ENCODE data around the gene CDK3. TPM values are rescaled to one million over a fixed set of nuclear protein-coding genes. Genes with fewer than 3 reads are reported as not detected.

CDK3 gene
- total RNA-seq, 1 experiment from 2014 or later, result 11.9 TPM

DNA sequence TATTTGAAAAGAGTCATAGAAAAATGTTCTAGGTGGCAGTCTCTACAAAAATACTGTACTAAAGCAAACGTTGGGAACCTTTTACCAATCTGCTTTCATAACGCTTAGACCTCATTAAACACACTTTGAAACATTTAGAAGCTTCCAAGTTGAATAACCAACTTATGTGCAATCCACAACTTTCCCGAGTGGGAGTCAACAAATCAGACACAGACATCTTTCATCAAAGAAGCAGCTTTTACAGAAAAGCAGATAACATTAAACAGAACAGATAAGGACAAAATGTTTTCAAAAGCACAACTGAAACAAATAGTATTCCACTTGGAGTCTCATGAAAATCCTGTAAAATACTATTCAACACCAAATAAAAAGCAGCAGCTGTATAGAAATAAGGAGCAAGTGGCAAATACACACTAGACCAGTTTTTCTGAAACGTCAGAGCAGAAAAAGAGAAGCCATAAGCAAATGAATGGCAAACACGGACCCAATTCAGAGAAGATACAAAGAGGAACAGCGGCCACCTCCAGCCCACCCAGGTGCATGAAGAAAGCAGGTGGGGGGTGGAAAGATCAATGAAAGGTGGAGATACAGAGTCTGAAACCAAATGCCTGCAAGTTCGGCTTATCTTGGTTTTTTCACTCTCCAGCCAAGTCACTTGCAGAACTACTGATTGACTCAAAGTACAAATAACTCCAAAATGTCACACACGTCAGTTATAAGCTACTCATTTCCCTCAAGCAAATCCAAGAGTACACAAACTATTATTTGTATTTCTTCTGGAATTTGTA, 41.4 kb upstream of the CDK3 start:
- H3K36me3 ChIP-seq (ENCODE audit: control insufficient read depth, insufficient read depth, low read length), result 0 out of 2 replicates have a peak, but pooled peaks cover 3% of the 10 kb centered on the region
- ChIA-PET CTCF (interaction anchor here (0.6 kb wide), 1 partner anchor 37 kb away, joined by 4 read pairs; no protein-coding TSS in a partner anchor), POLR2A (interaction anchor here (0.5 kb wide), 1 partner anchor 23 kb away, joined by 3 read pairs; no protein-coding TSS in a partner anchor)
- ATAC-seq (0 out of 2 replicates have a peak, but pooled peaks have one; percentile 21), DNase-seq (ENCODE audit: low read depth, low spot score) (no peak)
- in situ Hi-C loops (cut with HindIII; ENCODE audit: low pct_unique_long_range_greater_than_20kb, low sequenced_read_pairs) (no loop called here), intact Hi-C loops (cut with micrococcal nuclease; ENCODE audit: unreplicated experiment) (no loop called here)
- no peak overlapping the region for H3K27ac ChIP-seq (ENCODE audit: low read length)
- TF ChIP-seq POLR2AphosphoS5 (IDR thresholded peaks at IDR 0.05; ENCODE audit: low read depth, low read length), result no peak
- no peak for TF ChIP-seq TCF7L2 (IDR thresholded peaks at IDR 0.05; ENCODE audit: low read depth, low read length)
- TF ChIP-seq, protein P1, sequence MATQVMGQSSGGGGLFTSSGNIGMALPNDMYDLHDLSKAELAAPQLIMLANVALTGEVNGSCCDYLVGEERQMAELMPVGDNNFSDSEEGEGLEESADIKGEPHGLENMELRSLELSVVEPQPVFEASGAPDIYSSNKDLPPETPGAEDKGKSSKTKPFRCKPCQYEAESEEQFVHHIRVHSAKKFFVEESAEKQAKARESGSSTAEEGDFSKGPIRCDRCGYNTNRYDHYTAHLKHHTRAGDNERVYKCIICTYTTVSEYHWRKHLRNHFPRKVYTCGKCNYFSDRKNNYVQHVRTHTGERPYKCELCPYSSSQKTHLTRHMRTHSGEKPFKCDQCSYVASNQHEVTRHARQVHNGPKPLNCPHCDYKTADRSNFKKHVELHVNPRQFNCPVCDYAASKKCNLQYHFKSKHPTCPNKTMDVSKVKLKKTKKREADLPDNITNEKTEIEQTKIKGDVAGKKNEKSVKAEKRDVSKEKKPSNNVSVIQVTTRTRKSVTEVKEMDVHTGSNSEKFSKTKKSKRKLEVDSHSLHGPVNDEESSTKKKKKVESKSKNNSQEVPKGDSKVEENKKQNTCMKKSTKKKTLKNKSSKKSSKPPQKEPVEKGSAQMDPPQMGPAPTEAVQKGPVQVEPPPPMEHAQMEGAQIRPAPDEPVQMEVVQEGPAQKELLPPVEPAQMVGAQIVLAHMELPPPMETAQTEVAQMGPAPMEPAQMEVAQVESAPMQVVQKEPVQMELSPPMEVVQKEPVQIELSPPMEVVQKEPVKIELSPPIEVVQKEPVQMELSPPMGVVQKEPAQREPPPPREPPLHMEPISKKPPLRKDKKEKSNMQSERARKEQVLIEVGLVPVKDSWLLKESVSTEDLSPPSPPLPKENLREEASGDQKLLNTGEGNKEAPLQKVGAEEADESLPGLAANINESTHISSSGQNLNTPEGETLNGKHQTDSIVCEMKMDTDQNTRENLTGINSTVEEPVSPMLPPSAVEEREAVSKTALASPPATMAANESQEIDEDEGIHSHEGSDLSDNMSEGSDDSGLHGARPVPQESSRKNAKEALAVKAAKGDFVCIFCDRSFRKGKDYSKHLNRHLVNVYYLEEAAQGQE (IDR thresholded peaks at IDR 0.05; ENCODE audit: insufficient read depth in 1 of 2, low read depth in 2 of 2, low read length in 1 of 2), result no peak
- TF ChIP-seq SIN3A (IDR thresholded peaks at IDR 0.05; ENCODE audit: borderline replicate concordance, insufficient read depth, low read depth, low read length), result no peak
- TF ChIP-seq, protein P2, sequence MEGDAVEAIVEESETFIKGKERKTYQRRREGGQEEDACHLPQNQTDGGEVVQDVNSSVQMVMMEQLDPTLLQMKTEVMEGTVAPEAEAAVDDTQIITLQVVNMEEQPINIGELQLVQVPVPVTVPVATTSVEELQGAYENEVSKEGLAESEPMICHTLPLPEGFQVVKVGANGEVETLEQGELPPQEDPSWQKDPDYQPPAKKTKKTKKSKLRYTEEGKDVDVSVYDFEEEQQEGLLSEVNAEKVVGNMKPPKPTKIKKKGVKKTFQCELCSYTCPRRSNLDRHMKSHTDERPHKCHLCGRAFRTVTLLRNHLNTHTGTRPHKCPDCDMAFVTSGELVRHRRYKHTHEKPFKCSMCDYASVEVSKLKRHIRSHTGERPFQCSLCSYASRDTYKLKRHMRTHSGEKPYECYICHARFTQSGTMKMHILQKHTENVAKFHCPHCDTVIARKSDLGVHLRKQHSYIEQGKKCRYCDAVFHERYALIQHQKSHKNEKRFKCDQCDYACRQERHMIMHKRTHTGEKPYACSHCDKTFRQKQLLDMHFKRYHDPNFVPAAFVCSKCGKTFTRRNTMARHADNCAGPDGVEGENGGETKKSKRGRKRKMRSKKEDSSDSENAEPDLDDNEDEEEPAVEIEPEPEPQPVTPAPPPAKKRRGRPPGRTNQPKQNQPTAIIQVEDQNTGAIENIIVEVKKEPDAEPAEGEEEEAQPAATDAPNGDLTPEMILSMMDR (IDR thresholded peaks at IDR 0.05), result no peak
- no peak overlapping the region for H3K4me3 ChIP-seq (ENCODE audit: low read depth in 2 of 2, low read length in 2 of 2)
- no peaks in the 10 kb centered on the region for H3K9me3 ChIP-seq (ENCODE audit: control insufficient read depth, insufficient read depth, low read depth, low read length)
- H3K27me3 ChIP-seq (ENCODE audit: control insufficient read depth, insufficient read depth, low read length), result no peaks in the 10 kb centered on the region
- TSS peak; percentile 20 for BruUV-seq (replicated peaks)
- H3K4me1 ChIP-seq (ENCODE audit: control insufficient read depth, insufficient read depth, low read length), result no peaks in the 10 kb centered on the region; the same call in 1 of the 2 replicates

DNA sequence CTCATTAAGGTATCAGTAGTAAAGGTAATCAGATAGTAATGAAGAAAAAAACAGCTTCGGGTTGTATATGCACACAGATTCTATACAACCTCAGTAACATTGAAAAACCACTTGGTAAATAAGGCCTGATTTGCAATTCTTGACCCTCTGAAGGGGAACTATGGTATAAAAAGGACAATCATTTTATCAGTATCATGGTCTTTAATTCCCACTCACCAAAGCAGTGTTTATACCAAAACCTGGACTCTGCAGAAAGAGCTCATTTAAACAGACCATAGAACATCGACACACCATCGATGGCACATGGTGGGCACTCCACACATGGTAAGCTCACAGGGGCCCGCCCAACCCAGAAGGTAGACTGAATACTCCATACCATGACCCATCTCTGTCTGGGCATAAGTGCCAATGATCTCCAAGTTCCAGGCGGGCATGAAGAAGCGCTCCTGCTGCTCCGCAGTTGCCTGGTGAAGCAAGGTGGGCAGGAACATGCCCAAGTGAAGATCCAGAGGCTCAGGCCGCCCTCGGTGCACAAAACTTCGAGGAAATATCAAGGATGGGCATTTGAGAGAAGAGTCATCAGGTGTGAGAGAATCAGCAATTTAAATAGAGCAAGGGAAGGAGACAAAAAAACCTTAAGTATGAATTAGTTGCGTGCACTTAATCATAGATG, 40.7 kb upstream of the CDK3 start:
- no peak for DNase-seq (ENCODE audit: low read depth, low spot score)
- H3K36me3 ChIP-seq (ENCODE audit: control insufficient read depth, insufficient read depth, low read length), result 0 out of 2 replicates have a peak, but pooled peaks cover 3% of the 10 kb centered on the region
- no TSS peak for BruUV-seq (replicated peaks)
- no peak overlapping the region for H3K27ac ChIP-seq (ENCODE audit: low read length)
- H3K4me1 ChIP-seq (ENCODE audit: control insufficient read depth, insufficient read depth, low read length), result no peaks in the 10 kb centered on the region; the same call in 1 of the 2 replicates
- TF ChIP-seq, protein P2 (IDR thresholded peaks at IDR 0.05), result no peak
- TF ChIP-seq, protein P1 (IDR thresholded peaks at IDR 0.05; ENCODE audit: insufficient read depth in 1 of 2, low read depth in 2 of 2, low read length in 1 of 2), result no peak
- TF ChIP-seq TCF7L2 (IDR thresholded peaks at IDR 0.05; ENCODE audit: low read depth, low read length), result no peak
- no peak for TF ChIP-seq POLR2AphosphoS5 (IDR thresholded peaks at IDR 0.05; ENCODE audit: low read depth, low read length)
- no peak for TF ChIP-seq SIN3A (IDR thresholded peaks at IDR 0.05; ENCODE audit: borderline replicate concordance, insufficient read depth, low read depth, low read length)
- H3K27me3 ChIP-seq (ENCODE audit: control insufficient read depth, insufficient read depth, low read length), result no peaks in the 10 kb centered on the region
- ATAC-seq, result 0 out of 2 replicates have a peak, but pooled peaks have one; percentile 30
- in situ Hi-C loops (cut with HindIII; ENCODE audit: low pct_unique_long_range_greater_than_20kb, low sequenced_read_pairs) (no loop called here), intact Hi-C loops (cut with micrococcal nuclease; ENCODE audit: unreplicated experiment) (no loop called here)
- H3K9me3 ChIP-seq (ENCODE audit: control insufficient read depth, insufficient read depth, low read depth, low read length), result no peaks in the 10 kb centered on the region
- ChIA-PET POLR2A (no interaction called here), CTCF (interaction anchor here (0.6 kb wide), 1 partner anchor 36 kb away, joined by 4 read pairs; no protein-coding TSS in a partner anchor)
- no peak overlapping the region for H3K4me3 ChIP-seq (ENCODE audit: low read depth in 2 of 2, low read length in 2 of 2)
